Ammon's horn (tissue), 1 donor: ENCODE measurements around the gene PIK3R3.
"Not testable (repeated sequence)": the region's sequence is repeated elsewhere in the genome, so short reads cannot be mapped to it uniquely, and the experiment has no call there.

ENCODE experiments used
- DNase-seq: peaks from one replicate; pipeline ENCODE4 v3.0.0-alpha.2; 2016; ENCODE audit warnings: low spot score

PIK3R3 gene

GRCh38 chr1:46102769-46103476 is 29.5 kb downstream of the PIK3R3 start:
- DNase-seq = no peak

GRCh38 chr1:46099215-46099614 is 33.2 kb downstream of the PIK3R3 start:
- no peak for DNase-seq

- no peak for DNase-seq
These were observed 34.3 kb downstream of the PIK3R3 start for GRCh38 chr1:46098027-46098712.

- DNase-seq = no peak
These were observed 35.3 kb downstream of the PIK3R3 start for GRCh38 chr1:46097149-46097472.

GRCh38 chr1:46096269-46097148 is 35.9 kb downstream of the PIK3R3 start:
- DNase-seq = no peak

GRCh38 chr1:46095110-46095509 is 37.3 kb downstream of the PIK3R3 start:
- not testable (repeated sequence) for DNase-seq

- peak; percentile 17 for DNase-seq
These were observed 37.9 kb downstream of the PIK3R3 start for GRCh38 chr1:46094471-46095005.

GRCh38 chr1:46093832-46094231 is 38.6 kb downstream of the PIK3R3 start:
- not testable (repeated sequence) for DNase-seq

GRCh38 chr1:46087891-46088290 is 44.5 kb downstream of the PIK3R3 start:
- no peak for DNase-seq

- no peak for DNase-seq
These were observed 45.9 kb downstream of the PIK3R3 start for GRCh38 chr1:46086576-46086975.

- DNase-seq = no peak
These were observed 47.6 kb downstream of the PIK3R3 start for GRCh38 chr1:46084553-46085451.

- DNase-seq = no peak
These were observed 48.9 kb downstream of the PIK3R3 start for GRCh38 chr1:46083579-46083978.

GRCh38 chr1:46081619-46082018 is 50.8 kb downstream of the PIK3R3 start:
- no peak for DNase-seq

- no peak for DNase-seq
These were observed 51.2 kb downstream of the PIK3R3 start for GRCh38 chr1:46081206-46081605.

- no peak for DNase-seq
These were observed 52.2 kb downstream of the PIK3R3 start for GRCh38 chr1:46080257-46080656.

GRCh38 chr1:46077644-46078043 is 54.8 kb downstream of the PIK3R3 start:
- no peak for DNase-seq

- no peak for DNase-seq
These were observed 56.1 kb downstream of the PIK3R3 start for GRCh38 chr1:46076343-46076742.

- DNase-seq = no peak
These were observed 59.5 kb downstream of the PIK3R3 start for GRCh38 chr1:46072975-46073374.

GRCh38 chr1:46070164-46070814 is 62.1 kb downstream of the PIK3R3 start:
- DNase-seq = peak; percentile 57

- DNase-seq = no peak
These were observed 63.9 kb downstream of the PIK3R3 start for GRCh38 chr1:46068525-46068924.

GRCh38 chr1:46067652-46068051 is 64.8 kb downstream of the PIK3R3 start:
- DNase-seq = no peak
